ENCODE data around the gene MRPL51.

The MRPL51 gene

GRCh38 chr12:6461401-6462233 lies 31.4 kb downstream of the MRPL51 start:
- no peak for DNase-seq (ENCODE audit: low read depth)

GRCh38 chr12:6460751-6461371 lies 32.2 kb downstream of the MRPL51 start:
- no peak for DNase-seq (ENCODE audit: low read depth)

- DNase-seq (ENCODE audit: low read depth) = no peak
Measured at GRCh38 chr12:6459004-6459337, 34.1 kb downstream of the MRPL51 start.

- no peak for DNase-seq (ENCODE audit: low read depth)
Measured at GRCh38 chr12:6458281-6459003, 34.6 kb downstream of the MRPL51 start.

GRCh38 chr12:6457220-6457945 lies 35.7 kb downstream of the MRPL51 start:
- no peak for DNase-seq (ENCODE audit: low read depth)

GRCh38 chr12:6452944-6453630 lies 40.0 kb downstream of the MRPL51 start:
- DNase-seq (ENCODE audit: low read depth) = no peak

GRCh38 chr12:6452245-6452943 lies 40.7 kb downstream of the MRPL51 start:
- DNase-seq (ENCODE audit: low read depth) = no peak

GRCh38 chr12:6451348-6452244 lies 41.5 kb downstream of the MRPL51 start, which contains the start of gene TAPBPL:
TSS of gene TAPBPL (plus strand) at chr12:6452042. CDS start at chr12:6452249, 207 bp downstream.
- peak; percentile 69 for DNase-seq (ENCODE audit: low read depth)

GRCh38 chr12:6450869-6451347 lies 42.2 kb downstream of the MRPL51 start:
- DNase-seq (ENCODE audit: low read depth) = no peak

GRCh38 chr12:6450091-6450868 lies 42.8 kb downstream of the MRPL51 start:
- no peak for DNase-seq (ENCODE audit: low read depth)

GRCh38 chr12:6444704-6445688 lies 48.1 kb downstream of the MRPL51 start, which contains the start of gene CD27:
TSS of gene CD27 (plus strand) at chr12:6444955. CDS start at chr12:6445096, 141 bp downstream.
- no peak for DNase-seq (ENCODE audit: low read depth)

GRCh38 chr12:6444031-6444430 lies 49.0 kb downstream of the MRPL51 start:
- DNase-seq (ENCODE audit: low read depth) = no peak

GRCh38 chr12:6443361-6443983 lies 49.6 kb downstream of the MRPL51 start:
- DNase-seq (ENCODE audit: low read depth) = no peak

- no peak for DNase-seq (ENCODE audit: low read depth)
Measured at GRCh38 chr12:6442836-6443235, 50.2 kb downstream of the MRPL51 start.
